ENCODE results near the gene TMEM8B.
A peak's percentile ranks its signal among the peaks of the same experiment; 100 is the strongest.

Gene TMEM8B

DNA sequence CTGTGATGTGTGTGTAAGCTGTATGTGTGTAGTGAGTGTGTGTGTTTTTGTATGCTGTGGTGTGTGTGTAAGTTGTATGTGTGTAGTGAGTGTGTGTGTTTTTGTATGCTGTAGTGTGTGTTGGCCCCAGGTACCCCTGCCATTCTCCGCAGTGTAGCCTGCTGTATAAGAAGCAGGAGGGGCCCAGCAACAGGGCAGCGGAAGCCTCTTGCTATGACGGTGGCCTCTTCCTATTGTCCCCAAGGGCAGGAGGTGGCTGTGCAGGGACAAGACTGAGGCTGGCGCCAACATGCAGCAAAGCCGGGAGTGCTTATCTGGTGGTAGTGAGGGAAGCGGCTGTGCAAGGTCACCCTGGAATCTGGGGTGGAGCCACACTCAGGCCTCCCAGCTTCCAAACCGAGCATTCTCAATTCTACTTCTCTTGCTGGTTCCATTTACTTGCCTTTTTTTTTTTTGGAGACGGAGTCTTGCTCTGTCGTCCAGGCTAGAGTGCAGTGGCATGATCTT, 85.3 kb downstream of the TMEM8B start:
- no peak overlapping the region for H3K4me3 ChIP-seq (ENCODE audit: low read length)
- TF ChIP-seq, protein P1, sequence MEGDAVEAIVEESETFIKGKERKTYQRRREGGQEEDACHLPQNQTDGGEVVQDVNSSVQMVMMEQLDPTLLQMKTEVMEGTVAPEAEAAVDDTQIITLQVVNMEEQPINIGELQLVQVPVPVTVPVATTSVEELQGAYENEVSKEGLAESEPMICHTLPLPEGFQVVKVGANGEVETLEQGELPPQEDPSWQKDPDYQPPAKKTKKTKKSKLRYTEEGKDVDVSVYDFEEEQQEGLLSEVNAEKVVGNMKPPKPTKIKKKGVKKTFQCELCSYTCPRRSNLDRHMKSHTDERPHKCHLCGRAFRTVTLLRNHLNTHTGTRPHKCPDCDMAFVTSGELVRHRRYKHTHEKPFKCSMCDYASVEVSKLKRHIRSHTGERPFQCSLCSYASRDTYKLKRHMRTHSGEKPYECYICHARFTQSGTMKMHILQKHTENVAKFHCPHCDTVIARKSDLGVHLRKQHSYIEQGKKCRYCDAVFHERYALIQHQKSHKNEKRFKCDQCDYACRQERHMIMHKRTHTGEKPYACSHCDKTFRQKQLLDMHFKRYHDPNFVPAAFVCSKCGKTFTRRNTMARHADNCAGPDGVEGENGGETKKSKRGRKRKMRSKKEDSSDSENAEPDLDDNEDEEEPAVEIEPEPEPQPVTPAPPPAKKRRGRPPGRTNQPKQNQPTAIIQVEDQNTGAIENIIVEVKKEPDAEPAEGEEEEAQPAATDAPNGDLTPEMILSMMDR (conservative IDR thresholded peaks at IDR 0.05; ENCODE audit: low read length), result no peak
- peak; percentile 31 for DNase-seq (ENCODE audit: low read depth)

Data from AG10803 (cell line).